ENCODE measurements around the gene CCDC57. TPM values are rescaled to one million over a fixed set of nuclear protein-coding genes. Genes with fewer than 3 reads are reported as not detected.

Gene CCDC57
- total and polyA plus RNA-seq, 2 of the 8 experiments (the other 6 are each of a cell fraction or from before 2014, with no cell fraction given), result 8.4 to 12.9 TPM

- peak; percentile 26 to 44 (median 33) for TF ChIP-seq CTCF (IDR thresholded peaks at IDR 0.05; ENCODE audit: control extremely low read depth in 1 of 3, insufficient read depth in 1 of 3, low read depth in 1 of 3, low read length in 3 of 3)
- no peak for TF ChIP-seq TBP (IDR thresholded peaks at IDR 0.05; ENCODE audit: low read depth, low read length)
- TF ChIP-seq POLR2A (IDR thresholded peaks at IDR 0.05; ENCODE audit: control extremely low read depth in 1 of 2, low read depth in 2 of 2, low read length in 2 of 2), result no peak
- 0 out of 2 replicates have a peak, but pooled peaks have one; percentile 22 for TF ChIP-seq POLR2AphosphoS5 (IDR thresholded peaks at IDR 0.05; ENCODE audit: low read depth, low read length)
- TF ChIP-seq ZNF274 (IDR thresholded peaks at IDR 0.05; ENCODE audit: borderline replicate concordance, extremely low read depth, low read length), result no peak
- peak in 1 of 2 experiments; percentile 39; a peak in 3 of 4 replicates for TF ChIP-seq RAD21 (IDR thresholded peaks at IDR 0.05 in 1 of 2, conservative IDR thresholded peaks at IDR 0.05 in 1 of 2; ENCODE audit: low read depth in 2 of 2, low read length in 2 of 2)
- TF ChIP-seq ASH2L (IDR thresholded peaks at IDR 0.05; ENCODE audit: low read length), result no peak
- TF ChIP-seq SIN3A (conservative IDR thresholded peaks at IDR 0.05 in 1 of 2, IDR thresholded peaks at IDR 0.05 in 1 of 2; ENCODE audit: low read depth in 1 of 2, low read length in 2 of 2), result no peak
- TF ChIP-seq CTBP2 (IDR thresholded peaks at IDR 0.05; ENCODE audit: borderline replicate concordance, insufficient read depth, insufficient read length, low read length), result peak; percentile 42
- no peak for TF ChIP-seq SIRT6 (IDR thresholded peaks at IDR 0.05; ENCODE audit: low read length)
- no peak for TF ChIP-seq RBBP5 (IDR thresholded peaks at IDR 0.05; ENCODE audit: borderline replicate concordance, low read depth, low read length)
- TF ChIP-seq SRF (IDR thresholded peaks at IDR 0.05; ENCODE audit: low read depth, low read length), result no peak
- TF ChIP-seq ATF3 (IDR thresholded peaks at IDR 0.05; ENCODE audit: insufficient read depth, low read depth, low read length), result no peak
- TF ChIP-seq NRF1 (IDR thresholded peaks at IDR 0.05; ENCODE audit: low read depth, low read length), result no peak
- no peak for TF ChIP-seq SP2 (IDR thresholded peaks at IDR 0.05; ENCODE audit: low read length)
Measured at GRCh38 chr17:82077617-82078358, 134.9 kb downstream of the CCDC57 start (continued).
